ENCODE data around the gene KLHL21. TPM values are rescaled to one million over a fixed set of nuclear protein-coding genes. Genes with fewer than 3 reads are reported as not detected.
"Not testable (repeated sequence)": the region's sequence is repeated elsewhere in the genome, so short reads cannot be mapped to it uniquely, and the experiment has no call there.

KLHL21 gene
- total RNA-seq, 4 donors from 2014 or later: 14.4 to 25.1 (median 18.2) TPM

DNA sequence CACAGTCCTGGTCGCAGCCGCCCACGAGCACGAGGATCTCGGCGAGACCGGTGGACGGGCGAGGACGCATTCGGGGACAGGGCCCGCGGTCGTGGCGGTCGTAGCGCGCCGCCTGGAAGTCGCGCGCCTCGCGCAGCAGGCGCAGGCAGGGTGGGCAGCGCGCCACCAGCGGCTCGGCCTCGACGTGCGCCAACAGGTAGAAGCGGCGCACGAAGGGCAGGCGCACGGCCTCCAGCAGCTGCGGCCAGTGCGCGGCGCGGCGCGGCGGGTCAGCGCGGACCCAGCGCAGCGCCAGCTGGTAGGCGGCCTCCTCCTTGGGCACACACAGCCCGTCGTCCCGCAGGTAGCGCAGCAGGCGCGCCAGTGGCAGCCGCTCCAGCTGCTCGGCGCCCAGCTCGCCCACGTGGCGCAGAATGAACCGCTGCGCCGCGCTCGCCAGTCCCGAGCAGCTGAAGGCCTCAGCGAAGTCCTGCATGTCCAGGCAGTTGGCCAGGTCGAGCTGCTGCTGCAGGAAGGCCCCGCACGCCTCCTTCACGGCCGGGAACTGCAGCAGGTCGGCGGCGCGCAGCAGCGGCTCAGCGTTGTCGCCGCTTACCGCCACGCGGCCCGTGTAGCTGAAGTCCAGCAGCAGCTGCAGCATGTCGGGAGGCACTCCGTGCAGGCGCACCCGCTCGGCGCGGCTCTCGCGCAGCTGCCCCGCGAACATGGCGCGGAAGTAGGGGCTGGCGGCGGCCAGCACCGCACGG lies 573 bp downstream of the KLHL21 start:
- H3K36me3 ChIP-seq: peaks cover 0 to 18% (median 0%) of the 10 kb centered on the region in 3 donors
- H3K9me3 ChIP-seq: no peaks in the 10 kb centered on the region
- peak overlapping the region; percentile 54 to 98 (median 97) for H3K4me3 ChIP-seq
- peaks cover 0 to 39% (median 18%) of the 10 kb centered on the region in 4 donors for H3K4me1 ChIP-seq
- H3K27ac ChIP-seq: peak overlapping the region; percentile 92 to 99 (median 98)
- no peak for TF ChIP-seq POLR2A (IDR thresholded peaks at IDR 0.05)
- TF ChIP-seq, protein P1, sequence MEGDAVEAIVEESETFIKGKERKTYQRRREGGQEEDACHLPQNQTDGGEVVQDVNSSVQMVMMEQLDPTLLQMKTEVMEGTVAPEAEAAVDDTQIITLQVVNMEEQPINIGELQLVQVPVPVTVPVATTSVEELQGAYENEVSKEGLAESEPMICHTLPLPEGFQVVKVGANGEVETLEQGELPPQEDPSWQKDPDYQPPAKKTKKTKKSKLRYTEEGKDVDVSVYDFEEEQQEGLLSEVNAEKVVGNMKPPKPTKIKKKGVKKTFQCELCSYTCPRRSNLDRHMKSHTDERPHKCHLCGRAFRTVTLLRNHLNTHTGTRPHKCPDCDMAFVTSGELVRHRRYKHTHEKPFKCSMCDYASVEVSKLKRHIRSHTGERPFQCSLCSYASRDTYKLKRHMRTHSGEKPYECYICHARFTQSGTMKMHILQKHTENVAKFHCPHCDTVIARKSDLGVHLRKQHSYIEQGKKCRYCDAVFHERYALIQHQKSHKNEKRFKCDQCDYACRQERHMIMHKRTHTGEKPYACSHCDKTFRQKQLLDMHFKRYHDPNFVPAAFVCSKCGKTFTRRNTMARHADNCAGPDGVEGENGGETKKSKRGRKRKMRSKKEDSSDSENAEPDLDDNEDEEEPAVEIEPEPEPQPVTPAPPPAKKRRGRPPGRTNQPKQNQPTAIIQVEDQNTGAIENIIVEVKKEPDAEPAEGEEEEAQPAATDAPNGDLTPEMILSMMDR (IDR thresholded peaks at IDR 0.05): peak in 1 of 6 experiments; percentile 1
- DNase-seq: peak; percentile 36 to 70 (median 60)
- no peaks in the 10 kb centered on the region for H3K27me3 ChIP-seq

DNA sequence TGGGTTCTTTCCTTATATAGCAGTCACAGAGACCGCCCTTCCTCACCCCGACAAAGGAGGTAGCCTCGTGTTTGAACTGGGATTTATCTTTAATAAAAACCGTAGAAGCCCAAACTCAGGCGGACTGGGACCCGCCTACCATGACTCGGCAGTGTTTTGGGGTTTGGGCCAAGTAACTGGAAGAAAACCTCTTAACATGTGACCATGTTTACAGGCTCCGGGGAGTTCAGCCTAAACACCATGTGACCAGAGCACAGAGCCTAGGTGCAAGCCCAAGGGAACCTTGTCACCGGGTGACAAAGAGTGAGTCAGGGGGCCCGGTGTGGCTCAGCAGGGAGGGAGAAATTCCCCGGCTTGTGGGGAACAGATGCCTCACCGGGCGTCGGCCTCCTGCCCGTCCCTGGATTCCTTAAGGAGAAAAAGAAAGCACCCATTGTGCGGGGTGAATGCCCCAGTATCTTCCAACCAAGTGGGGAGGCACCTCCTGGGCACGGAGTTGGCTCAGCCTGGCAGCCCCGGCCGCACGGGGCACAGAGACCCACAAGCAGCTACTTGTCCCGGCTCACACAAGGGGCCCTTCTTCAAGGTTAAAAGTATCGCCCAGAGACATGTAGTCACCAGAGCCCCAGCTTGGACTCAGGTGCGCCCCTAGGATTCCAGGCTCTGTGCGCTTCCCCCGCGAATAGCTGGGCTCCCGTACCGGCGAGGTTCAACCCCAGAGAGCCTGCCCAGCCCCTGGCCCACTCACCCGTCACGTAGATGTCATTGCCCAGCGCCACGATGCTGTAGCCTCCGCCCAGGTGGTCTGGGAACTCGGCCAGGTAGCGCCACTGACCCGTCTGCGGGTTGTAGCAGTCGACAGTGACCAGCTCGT lies 1.4 kb downstream of the KLHL21 start:
- Histone ChIP-seq H3K36me3 (peaks cover 0 to 24% (median 0%) of the 10 kb centered on the region in 3 donors), H3K9me3 (no peaks in the 10 kb centered on the region), H3K27ac (peak overlapping the region; percentile 92 to 99 (median 98)), H3K4me3 (peak overlapping the region; percentile 54 to 98 (median 97)), H3K4me1 (peaks cover 0 to 46% (median 18%) of the 10 kb centered on the region in 4 donors), H3K27me3 (no peaks in the 10 kb centered on the region)
- DNase-seq: peak; percentile 74 to 89 (median 75)
- TF ChIP-seq, protein P1 (IDR thresholded peaks at IDR 0.05): no peak
- peak; percentile 44 to 47 for TF ChIP-seq POLR2A (IDR thresholded peaks at IDR 0.05)

DNA sequence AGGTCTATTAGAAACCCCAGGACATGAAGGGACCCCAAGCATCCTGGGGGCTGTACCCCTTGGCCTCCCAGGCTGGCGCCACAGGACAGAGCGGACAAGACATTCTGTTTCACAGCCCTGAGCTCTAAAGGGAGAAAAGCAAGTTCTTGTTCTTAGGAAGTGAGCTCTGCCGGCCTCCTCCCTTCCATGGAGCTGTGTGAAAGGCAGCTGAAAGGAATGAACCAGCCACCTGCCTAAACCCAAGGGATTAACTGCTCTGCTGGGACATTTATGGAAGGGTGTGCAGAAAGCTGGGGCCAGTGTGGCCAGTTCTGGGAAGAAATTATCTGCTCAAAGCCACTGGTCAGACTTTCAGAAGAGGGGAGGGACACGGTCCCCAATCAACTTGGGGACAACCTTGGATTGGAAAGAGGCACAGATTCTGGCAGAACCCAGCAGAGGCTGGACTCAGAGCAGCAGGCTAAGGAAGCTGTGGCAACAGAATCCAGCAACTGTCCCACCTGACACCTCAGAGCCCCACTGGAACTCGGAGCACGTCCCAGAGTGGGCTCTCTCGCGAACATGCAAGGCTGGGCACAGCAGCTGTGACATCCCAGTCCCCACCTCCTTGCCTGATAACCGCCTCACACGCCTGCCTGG lies 2.1 kb downstream of the KLHL21 start:
- Histone ChIP-seq H3K4me3 (peak overlapping the region; percentile 54 to 98 (median 97)), H3K36me3 (peaks cover 0 to 32% (median 0%) of the 10 kb centered on the region in 3 donors), H3K27ac (peak overlapping the region; percentile 92 to 99 (median 98)), H3K4me1 (peaks cover 0 to 54% (median 18%) of the 10 kb centered on the region in 4 donors), H3K9me3 (no peaks in the 10 kb centered on the region), H3K27me3 (no peaks in the 10 kb centered on the region)
- TF ChIP-seq, protein P1 (IDR thresholded peaks at IDR 0.05): no peak
- TF ChIP-seq POLR2A (IDR thresholded peaks at IDR 0.05): no peak
- no peak for DNase-seq

DNA sequence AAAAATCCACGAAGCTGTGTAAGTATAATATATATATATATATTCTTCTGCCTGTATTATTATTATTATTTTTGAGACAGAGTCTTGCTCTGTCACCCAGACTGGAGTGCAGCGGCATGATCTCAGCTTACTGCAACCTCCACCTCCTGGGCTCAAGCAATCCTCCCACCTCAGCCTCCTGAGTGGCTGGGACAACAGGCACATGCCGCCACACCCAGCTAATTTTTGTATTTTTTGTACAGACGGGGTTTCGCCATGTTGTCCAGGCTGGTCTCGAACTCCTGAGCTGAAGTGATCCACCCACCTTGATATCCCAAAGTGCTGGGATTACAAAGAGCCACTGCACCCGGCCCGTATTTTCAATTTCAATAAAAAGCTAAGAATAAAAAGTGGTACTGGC lies 2.7 kb downstream of the KLHL21 start:
- Histone ChIP-seq H3K36me3 (peaks cover 0 to 37% (median 0%) of the 10 kb centered on the region in 3 donors), H3K27ac (peak overlapping the region in 3 of 4 donors; percentile 92 to 99 (median 98)), H3K4me1 (peaks cover 0 to 59% (median 18%) of the 10 kb centered on the region in 4 donors), H3K4me3 (peak overlapping the region; percentile 54 to 98 (median 97))
- H3K27me3 ChIP-seq, H3K9me3 ChIP-seq, DNase-seq: not testable (repeated sequence)

DNA sequence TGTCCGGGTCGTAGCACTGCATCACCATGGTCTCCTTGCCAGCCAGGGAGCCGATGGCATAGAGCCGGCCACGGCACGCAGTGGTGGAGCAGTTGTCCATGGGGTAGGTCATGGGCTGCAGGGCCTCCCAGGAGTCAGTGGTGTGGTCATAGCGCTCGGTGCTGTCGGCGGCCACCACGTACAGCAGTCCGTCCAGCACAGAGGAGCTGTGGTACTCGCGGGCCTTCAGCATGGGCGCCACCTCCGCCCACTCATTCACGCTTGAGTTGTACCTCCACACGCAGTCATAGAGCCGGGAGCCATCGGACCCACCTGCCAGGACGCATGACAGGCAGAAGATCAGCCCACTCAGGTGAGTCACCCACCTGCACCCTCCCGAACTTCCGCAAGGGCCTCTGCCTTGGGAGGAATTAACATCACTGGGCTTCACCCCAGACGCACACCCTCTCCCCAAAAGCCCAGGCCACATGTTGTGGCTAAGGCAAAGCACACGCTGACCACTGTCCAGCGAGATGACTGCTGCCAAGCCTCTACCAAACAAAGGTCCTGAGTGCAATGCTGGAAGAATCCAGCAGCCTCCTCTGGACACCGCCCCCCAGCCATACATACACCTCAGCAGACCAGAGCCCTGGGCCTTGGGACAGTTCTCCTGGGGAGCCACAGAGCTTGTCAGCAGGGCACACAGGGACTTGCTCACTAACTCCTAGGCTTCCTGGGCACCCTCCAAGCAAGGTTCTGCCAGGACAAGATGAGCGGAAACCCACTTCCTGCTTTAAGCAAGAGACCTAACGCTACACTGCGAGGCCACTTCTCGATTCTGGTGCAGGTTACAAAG lies 3.3 kb downstream of the KLHL21 start:
- no peaks in the 10 kb centered on the region for H3K9me3 ChIP-seq
- no peaks in the 10 kb centered on the region for H3K27me3 ChIP-seq
- peaks cover 0 to 44% (median 0%) of the 10 kb centered on the region in 3 donors for H3K36me3 ChIP-seq
- no peak for TF ChIP-seq POLR2A (IDR thresholded peaks at IDR 0.05)
- H3K4me1 ChIP-seq: peaks cover 0 to 57% (median 18%) of the 10 kb centered on the region in 4 donors
- DNase-seq: peak; percentile 49 to 82 (median 79)
- H3K4me3 ChIP-seq: peak overlapping the region; percentile 9 to 98 (median 97)
- H3K27ac ChIP-seq: peak overlapping the region; percentile 17 to 99 (median 64)
